ENCODE data around the gene PRKD1. TPM values are rescaled to one million over a fixed set of nuclear protein-coding genes. Genes with fewer than 3 reads are reported as not detected.

Gene PRKD1
- total RNA-seq, 1 experiment from 2014 or later: 9.7 TPM

- CTCF ChIA-PET: interaction anchor here (0.7 kb wide), 1 partner anchor 87 kb away, joined by 4 read pairs; no protein-coding TSS in a partner anchor
- DNase-seq: no peak
- Mint-ChIP-seq H3K4me1 (ENCODE audit: low read depth, unreplicated experiment) (no peaks in the 10 kb centered on the region), H3K27me3 (ENCODE audit: unreplicated experiment) (no peaks in the 10 kb centered on the region), H3K27ac (ENCODE audit: unreplicated experiment) (no peak overlapping the region), H3K36me3 (ENCODE audit: insufficient read depth, unreplicated experiment) (no peaks in the 10 kb centered on the region), H3K9me3 (ENCODE audit: low read depth, unreplicated experiment) (no peaks in the 10 kb centered on the region), H3K4me3 (ENCODE audit: low read depth, unreplicated experiment) (no peak overlapping the region)
- no peak for TF ChIP-seq CTCF (IDR thresholded peaks at IDR 0.05; ENCODE audit: unreplicated experiment)
- intact Hi-C loops (cut with micrococcal nuclease; ENCODE audit: unreplicated experiment): no loop called here
- no TSS peak for BruUV-seq (replicated peaks)
Measured at GRCh38 chr14:29896354-29896821, 31.3 kb downstream of the PRKD1 start.

GRCh38 chr14:29895591-29896083 is 32.0 kb downstream of the PRKD1 start:
- H3K4me1 Mint-ChIP-seq (ENCODE audit: low read depth, unreplicated experiment): no peaks in the 10 kb centered on the region
- CTCF ChIA-PET: no interaction called here
- no peak for DNase-seq
- no peak overlapping the region for H3K4me3 Mint-ChIP-seq (ENCODE audit: low read depth, unreplicated experiment)
- no TSS peak for BruUV-seq (replicated peaks)
- H3K27me3 Mint-ChIP-seq (ENCODE audit: unreplicated experiment): no peaks in the 10 kb centered on the region
- H3K36me3 Mint-ChIP-seq (ENCODE audit: insufficient read depth, unreplicated experiment): no peaks in the 10 kb centered on the region
- H3K9me3 Mint-ChIP-seq (ENCODE audit: low read depth, unreplicated experiment): no peaks in the 10 kb centered on the region
- no peak overlapping the region for H3K27ac Mint-ChIP-seq (ENCODE audit: unreplicated experiment)
- TF ChIP-seq CTCF (IDR thresholded peaks at IDR 0.05; ENCODE audit: unreplicated experiment): no peak
- intact Hi-C loops (cut with micrococcal nuclease; ENCODE audit: unreplicated experiment): no loop called here

- Mint-ChIP-seq H3K36me3 (ENCODE audit: insufficient read depth, unreplicated experiment) (no peaks in the 10 kb centered on the region), H3K27me3 (ENCODE audit: unreplicated experiment) (no peaks in the 10 kb centered on the region), H3K27ac (ENCODE audit: unreplicated experiment) (no peak overlapping the region), H3K9me3 (ENCODE audit: low read depth, unreplicated experiment) (no peaks in the 10 kb centered on the region), H3K4me3 (ENCODE audit: low read depth, unreplicated experiment) (no peak overlapping the region), H3K4me1 (ENCODE audit: low read depth, unreplicated experiment) (no peaks in the 10 kb centered on the region)
- no TSS peak for BruUV-seq (replicated peaks)
- no peak for TF ChIP-seq CTCF (IDR thresholded peaks at IDR 0.05; ENCODE audit: unreplicated experiment)
- intact Hi-C loops (cut with micrococcal nuclease; ENCODE audit: unreplicated experiment): no loop called here
- no peak for DNase-seq
- CTCF ChIA-PET: no interaction called here
Measured at GRCh38 chr14:29893989-29894388, 33.7 kb downstream of the PRKD1 start.

- intact Hi-C loops (cut with micrococcal nuclease; ENCODE audit: unreplicated experiment): no loop called here
- no TSS peak for BruUV-seq (replicated peaks)
- Mint-ChIP-seq H3K9me3 (ENCODE audit: low read depth, unreplicated experiment) (no peaks in the 10 kb centered on the region), H3K27ac (ENCODE audit: unreplicated experiment) (no peak overlapping the region), H3K4me1 (ENCODE audit: low read depth, unreplicated experiment) (no peaks in the 10 kb centered on the region), H3K4me3 (ENCODE audit: low read depth, unreplicated experiment) (no peak overlapping the region), H3K27me3 (ENCODE audit: unreplicated experiment) (no peaks in the 10 kb centered on the region), H3K36me3 (ENCODE audit: insufficient read depth, unreplicated experiment) (no peaks in the 10 kb centered on the region)
- no peak for TF ChIP-seq CTCF (IDR thresholded peaks at IDR 0.05; ENCODE audit: unreplicated experiment)
- DNase-seq: no peak
- CTCF ChIA-PET: no interaction called here
Measured at GRCh38 chr14:29892327-29892726, 35.3 kb downstream of the PRKD1 start.

Measured in Calu3 (cell line).